Prostate gland (tissue), 2 donors: ENCODE results near the gene FARP1. TPM values are rescaled to one million over a fixed set of nuclear protein-coding genes. Genes with fewer than 3 reads are reported as not detected.

ENCODE experiments used
- DNase-seq: peaks from one replicate; pipeline ENCODE4 v3.0.0-alpha.2; 2019; ENCODE audit warnings: low spot score
- H3K27ac ChIP-seq, 2 donors: fragments of 200-600 bp; sonication (generic); 2 replicates each; pipeline ENCODE4 v1.5.1; 2017 to 2019
- H3K27me3 ChIP-seq: fragments of 200-600 bp; sonication (generic); replicated peaks from 2 replicates; pipeline ENCODE4 v1.5.1; 2019; ENCODE audit not compliant: insufficient read depth
- H3K36me3 ChIP-seq, 2 donors: fragments of 200-600 bp; sonication (generic); 1 replicate in 1 of 2; 2 replicates in 1 of 2; pipeline versions ENCODE4 v1.5.1 to v1.8.1; 2017 to 2019
- H3K4me1 ChIP-seq: fragments of 200-600 bp; sonication (generic); replicated peaks from 2 replicates; pipeline ENCODE4 v1.5.1; 2019
- H3K4me3 ChIP-seq, 2 donors: fragments of 200-600 bp; sonication (generic); 2 replicates each; pipeline ENCODE4 v1.5.1; 2017 to 2019
- H3K9me3 ChIP-seq: fragments of 200-600 bp; sonication (generic); 2 replicates; pipeline ENCODE4 v1.5.1; 2017
- CTCF ChIP-seq, 4 experiments: fragments of 200-600 bp in 2 of 4; fragments of 450-650 bp in 2 of 4; sonication (generic) in 2 of 4; IDR thresholded peaks; 1 replicate in 3 of 4; 2 replicates in 1 of 4; pipeline ENCODE4 v1.5.1; 2016 to 2019; ENCODE audit warnings: antibody characterized with exemption in 4 of 4, mild to moderate bottlenecking in 2 of 4, moderate library complexity in 2 of 4
- POLR2A ChIP-seq: fragments of 450-650 bp; IDR thresholded peaks from one replicate; pipeline ENCODE4 v1.6.1; 2016; ENCODE audit warnings: antibody characterized with exemption, mild to moderate bottlenecking
- POLR2AphosphoS5 ChIP-seq: sonication (generic); formaldehyde crosslinking; IDR thresholded peaks from one replicate; pipeline ENCODE4 v1.6.1; 2017; ENCODE audit warnings: antibody characterized with exemption
- WGBS: methylation state at CpG from one replicate; pipeline ENCODE4 v1.1.5; 2018; 5-methylcytosine and 5-hydroxymethylcytosine counted together
- intact Hi-C: fragments of 100-400 bp; cut with DNase I; formaldehyde crosslinking; loops from one replicate; pipeline ENCODE4 v1.14.2; 2022
- total RNA-seq, 2 donors: library from RNA; depleted of rRNA; stranded (reverse); fragments of >200 nt; gene quantifications; one replicate each; pipeline ENCODE4 v1.1.0, GENCODE V29; 2016

The FARP1 gene
- total RNA-seq, 2 donors from 2014 or later: 70.6 to 77.5 TPM

- Histone ChIP-seq H3K27ac (no peak overlapping the region), H3K4me3 (no peak overlapping the region), H3K27me3 (no peaks in the 10 kb centered on the region), H3K4me1 (no peaks in the 10 kb centered on the region), H3K36me3 (no peaks in the 10 kb centered on the region), H3K9me3 (no peaks in the 10 kb centered on the region)
- 83% methylated on average over 10 of the region's 10 CpGs for WGBS
- no peak for DNase-seq
- TF ChIP-seq CTCF (IDR thresholded peaks at IDR 0.05): no peak
- no peak for TF ChIP-seq POLR2AphosphoS5
- TF ChIP-seq POLR2A: no peak
- intact Hi-C loops: no loop called here
Observed at GRCh38 chr13:98111168-98112098, 31.5 kb upstream of the FARP1 start.

- Histone ChIP-seq H3K27ac (no peak overlapping the region), H3K36me3 (no peaks in the 10 kb centered on the region), H3K9me3 (no peaks in the 10 kb centered on the region), H3K27me3 (no peaks in the 10 kb centered on the region), H3K4me3 (no peak overlapping the region), H3K4me1 (no peaks in the 10 kb centered on the region)
- DNase-seq: no peak
- TF ChIP-seq POLR2AphosphoS5: no peak
- WGBS: 93% methylated on average over 3 of the region's 3 CpGs
- intact Hi-C loops: no loop called here
Observed at GRCh38 chr13:98112456-98112855, 30.4 kb upstream of the FARP1 start.

GRCh38 chr13:98118865-98119264 is 24.0 kb upstream of the FARP1 start:
- DNase-seq: no peak
- TF ChIP-seq CTCF (IDR thresholded peaks at IDR 0.05) (no peak), POLR2A (no peak)
- Histone ChIP-seq H3K4me1 (no peaks in the 10 kb centered on the region), H3K27me3 (no peaks in the 10 kb centered on the region), H3K9me3 (no peaks in the 10 kb centered on the region), H3K27ac (no peak overlapping the region), H3K4me3 (no peak overlapping the region), H3K36me3 (no peaks in the 10 kb centered on the region)
- intact Hi-C loops: no loop called here

- Histone ChIP-seq H3K27me3 (no peaks in the 10 kb centered on the region), H3K4me3 (no peak overlapping the region), H3K9me3 (no peaks in the 10 kb centered on the region), H3K4me1 (no peaks in the 10 kb centered on the region), H3K36me3 (no peaks in the 10 kb centered on the region), H3K27ac (no peak overlapping the region)
- DNase-seq: no peak
- intact Hi-C loops: no loop called here
- TF ChIP-seq POLR2A (no peak), POLR2AphosphoS5 (no peak), CTCF (IDR thresholded peaks at IDR 0.05) (no peak)
- WGBS: 95% methylated on average over 1 of the region's 1 CpG
Observed at GRCh38 chr13:98123176-98123575, 19.7 kb upstream of the FARP1 start.

- 88% methylated on average over 5 of the region's 5 CpGs for WGBS
- intact Hi-C loops: no loop called here
- TF ChIP-seq POLR2AphosphoS5 (no peak), POLR2A (no peak), CTCF (IDR thresholded peaks at IDR 0.05) (no peak)
- no peaks in the 10 kb centered on the region for H3K36me3 ChIP-seq
- no peaks in the 10 kb centered on the region for H3K4me1 ChIP-seq
- no peak overlapping the region for H3K27ac ChIP-seq
- no peak for DNase-seq
- H3K4me3 ChIP-seq: no peak overlapping the region
- no peaks in the 10 kb centered on the region for H3K9me3 ChIP-seq
- no peaks in the 10 kb centered on the region for H3K27me3 ChIP-seq
Observed at GRCh38 chr13:98129059-98129746, 13.7 kb upstream of the FARP1 start.
